UCSD-AML1 (cell line): Measurements from ENCODE around the gene NDRG3.

Source experiments
- DNase-seq: peaks from one replicate; lab custom pipeline; 2025; ENCODE audit not compliant: unreplicated experiment; lab: John Stamatoyannopoulos, UW

NDRG3 gene

DNA sequence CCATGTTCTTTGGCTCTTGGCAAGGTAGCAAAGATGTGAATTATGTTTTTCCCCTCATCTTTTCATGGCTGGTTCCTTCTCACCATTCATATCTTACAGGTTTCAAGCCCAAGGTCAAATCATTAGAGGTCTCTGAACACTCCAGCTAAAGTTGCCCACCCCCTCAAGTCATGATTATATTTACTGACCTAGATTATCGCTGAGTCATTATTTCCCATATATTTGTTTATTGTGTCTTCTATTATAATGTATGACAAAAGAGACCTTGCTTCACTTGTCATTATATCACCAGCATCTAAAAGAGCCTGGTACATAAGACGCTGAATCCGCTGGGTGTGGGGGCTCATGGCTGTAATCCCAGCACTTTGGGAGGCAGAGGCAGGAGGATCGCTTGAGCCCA is 15.2 kb upstream of the NDRG3 start:
- no peak for DNase-seq

DNA sequence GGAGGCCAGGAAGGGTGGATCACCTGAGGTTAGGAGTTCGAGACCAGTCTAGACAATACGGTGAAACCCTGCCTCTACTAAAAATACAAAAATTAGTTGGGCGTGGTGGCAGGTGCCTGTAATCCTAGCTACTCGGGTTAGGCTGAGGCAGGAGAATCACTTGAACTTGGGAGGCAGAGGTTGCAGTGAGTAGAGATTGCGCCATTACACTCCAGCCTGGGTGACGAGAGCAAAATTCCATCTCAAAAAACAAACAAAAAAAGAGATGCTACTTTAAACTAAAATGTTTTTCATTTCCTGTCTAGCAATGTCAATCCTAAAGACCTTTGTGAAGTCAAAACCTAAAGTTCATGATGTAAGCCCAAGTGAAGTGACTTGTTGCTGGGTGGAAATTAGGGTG is 14.8 kb upstream of the NDRG3 start:
- no peak for DNase-seq

DNA sequence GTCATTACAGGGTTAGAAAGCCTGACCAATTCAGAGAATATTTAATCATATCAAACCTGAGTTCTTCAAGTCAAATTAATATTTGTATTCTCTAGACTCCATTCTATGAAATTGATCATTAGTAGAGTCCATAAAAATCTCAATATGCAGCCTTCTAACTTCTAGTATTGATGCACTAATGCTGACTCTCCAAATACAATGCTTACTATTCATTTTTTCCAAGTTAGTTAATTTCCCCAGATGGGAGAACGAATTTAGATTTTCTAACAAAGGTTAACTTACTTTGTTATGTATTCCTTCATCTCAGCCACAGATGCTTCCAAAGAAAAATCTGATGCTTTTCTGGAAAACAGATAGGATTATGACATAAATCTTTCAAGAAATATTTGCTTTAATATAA is 12.4 kb upstream of the NDRG3 start:
- DNase-seq: no peak

DNA sequence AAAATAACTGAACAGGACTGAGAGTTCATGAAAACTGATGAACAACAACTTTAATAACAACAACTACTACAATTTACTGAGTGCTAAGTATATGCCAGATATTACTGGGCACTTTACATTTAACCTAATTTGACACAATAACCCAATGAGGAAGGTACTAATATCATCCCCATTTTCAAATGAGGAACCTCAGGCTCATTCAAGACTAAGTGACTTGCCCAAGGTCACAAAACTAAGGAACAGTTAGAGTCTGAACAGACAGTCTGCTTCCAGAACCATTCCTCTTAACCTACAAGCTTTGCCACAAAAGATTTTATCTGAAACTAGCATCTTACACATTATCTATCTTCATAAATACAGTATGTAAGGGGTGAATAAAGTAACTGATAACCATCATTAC is 10.6 kb upstream of the NDRG3 start:
- no peak for DNase-seq

DNA sequence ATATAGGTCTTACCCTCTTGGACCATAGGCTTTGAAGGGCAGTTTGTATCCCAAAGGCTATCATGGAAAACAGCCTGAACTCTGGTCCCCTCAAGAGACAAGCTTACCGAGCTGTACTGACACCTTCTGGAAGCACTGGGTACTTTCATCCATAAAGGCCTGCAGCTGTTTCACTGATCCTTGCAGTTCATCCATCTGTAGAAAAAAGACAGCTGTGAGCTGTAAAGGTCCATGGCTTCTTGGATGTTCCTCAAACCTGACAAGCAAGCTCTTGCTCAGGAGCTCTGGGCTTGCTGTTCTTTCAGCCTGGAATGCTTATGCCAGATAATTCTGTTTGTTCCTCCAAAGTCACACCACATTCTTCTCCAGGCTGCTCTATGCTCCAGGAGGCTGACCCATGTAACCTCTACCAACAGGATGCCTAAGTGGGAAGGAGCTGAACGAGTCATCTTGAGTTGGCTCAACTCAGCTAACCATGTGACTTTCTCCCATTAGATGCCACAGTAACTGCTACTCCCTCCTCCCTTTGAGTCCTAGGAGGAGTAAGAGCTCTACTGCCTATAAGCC is 8.8 kb upstream of the NDRG3 start:
- DNase-seq: peak; percentile 40

GRCh38 chr20:36752582-36752981 is 6.7 kb upstream of the NDRG3 start:
- no peak for DNase-seq

DNA sequence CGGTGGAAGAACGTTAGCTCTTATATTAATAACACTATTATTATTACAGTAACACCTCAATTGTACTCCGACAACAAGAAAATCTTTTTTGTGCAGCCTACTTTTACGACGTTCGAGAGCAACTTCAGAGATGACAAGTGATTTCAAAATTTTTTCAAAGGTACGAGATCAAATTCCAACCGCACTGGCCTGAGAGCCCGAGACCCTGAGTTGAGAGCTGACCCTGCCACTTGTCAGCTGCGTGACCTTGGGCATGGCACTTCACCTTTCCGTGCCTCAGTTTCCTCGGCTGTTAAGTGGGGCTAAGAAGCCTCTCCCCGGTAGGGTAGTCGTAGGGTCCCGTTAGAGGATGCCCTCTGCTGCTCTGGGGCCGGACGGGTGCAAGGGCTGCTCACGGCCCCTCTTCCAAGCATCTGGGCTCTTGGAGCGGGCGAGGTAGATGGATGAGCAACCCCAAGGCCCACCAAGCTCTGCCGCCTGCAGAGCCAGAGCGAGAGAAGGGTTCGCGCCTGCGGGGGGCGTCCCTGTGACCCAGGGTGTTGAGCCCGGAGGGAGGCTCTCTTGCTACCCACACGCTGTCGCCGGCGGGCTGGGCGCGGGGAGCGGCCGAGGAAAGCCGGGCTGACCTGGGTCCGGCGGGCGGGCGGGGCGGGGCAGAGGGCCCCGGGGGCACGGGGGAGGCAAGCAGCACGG is 510 bp downstream of the NDRG3 start:
- peak; percentile 52 for DNase-seq

- DNase-seq: peak; percentile 20
These were observed 1.1 kb downstream of the NDRG3 start for GRCh38 chr20:36744764-36745191.

DNA sequence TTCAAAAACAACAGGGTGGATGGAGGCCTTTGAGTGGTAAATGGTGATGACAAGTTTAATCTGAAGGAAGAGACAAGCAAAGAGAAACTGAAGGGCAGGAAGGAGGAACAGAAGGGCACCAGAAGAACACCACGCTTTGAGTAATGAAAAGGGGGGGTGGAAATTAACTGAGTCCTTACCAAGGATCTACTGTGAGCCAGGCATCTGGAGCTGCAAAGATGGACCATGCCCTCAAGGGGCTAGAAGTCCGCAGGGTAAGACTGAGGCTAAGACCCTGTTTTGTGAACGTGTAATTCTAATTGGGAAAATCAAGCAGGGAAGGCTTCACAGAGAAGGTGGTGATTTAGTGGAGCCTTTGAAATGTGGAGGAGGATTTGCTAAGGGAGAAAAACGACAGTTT is 1.6 kb downstream of the NDRG3 start:
- no peak for DNase-seq

DNA sequence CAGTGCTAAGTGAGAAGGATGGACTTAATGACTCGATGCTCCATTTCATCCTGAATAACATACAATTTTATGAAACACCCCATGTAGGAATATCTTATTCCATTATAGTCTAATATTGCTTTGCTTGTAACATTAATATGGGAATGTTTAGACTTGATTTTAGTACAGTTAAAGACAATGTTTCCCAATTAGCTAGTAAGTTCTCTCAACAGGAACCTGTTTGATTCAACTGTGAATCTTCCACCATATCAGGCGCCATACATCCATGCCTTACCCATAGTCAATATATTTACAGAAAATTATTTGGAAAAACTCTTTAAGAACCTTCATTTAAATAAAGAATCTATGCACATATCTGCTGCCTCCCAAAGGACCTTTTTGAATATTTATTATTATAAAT is 3.3 kb downstream of the NDRG3 start:
- DNase-seq: no peak

- no peak for DNase-seq
These were observed 4.8 kb downstream of the NDRG3 start for GRCh38 chr20:36741072-36741471.

DNA sequence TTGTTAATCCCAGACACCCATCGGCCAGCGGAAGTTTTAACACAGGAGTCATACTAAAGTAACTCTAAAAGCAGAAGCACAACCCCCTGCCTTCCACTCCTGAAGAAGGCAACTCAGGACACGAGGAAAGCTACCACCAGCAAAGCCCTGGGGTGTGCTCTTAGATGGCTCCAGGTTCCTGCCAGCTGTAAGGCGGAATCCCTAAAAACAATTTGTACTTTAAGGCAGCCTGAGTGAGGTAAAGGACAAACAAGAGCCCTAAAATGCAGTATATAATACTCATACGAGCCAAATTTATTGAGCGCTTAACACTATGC is 8.7 kb downstream of the NDRG3 start:
- DNase-seq: no peak

GRCh38 chr20:36736451-36737182 is 9.3 kb downstream of the NDRG3 start:
- no peak for DNase-seq

DNA sequence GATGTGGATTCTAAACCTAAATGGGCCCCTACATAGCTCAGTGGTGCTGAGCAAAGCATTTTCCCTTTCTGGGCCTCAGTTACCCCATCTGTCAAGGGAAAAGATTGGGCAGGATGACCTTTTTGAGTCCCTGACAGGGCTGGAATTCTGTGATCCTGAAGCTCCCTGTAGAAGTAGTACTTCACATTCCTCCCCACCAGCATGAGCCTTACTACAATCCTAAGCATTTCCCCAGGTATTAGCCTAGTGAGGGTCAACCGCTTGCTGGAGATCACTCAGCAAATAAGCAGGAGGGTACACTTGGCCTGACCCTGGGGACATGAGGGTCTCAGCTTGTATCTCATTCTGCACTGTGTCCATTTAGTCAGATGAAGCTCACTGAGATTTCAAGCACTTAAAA is 13.4 kb downstream of the NDRG3 start:
- DNase-seq: no peak

GRCh38 chr20:36728986-36729385 is 16.9 kb downstream of the NDRG3 start:
- no peak for DNase-seq

DNA sequence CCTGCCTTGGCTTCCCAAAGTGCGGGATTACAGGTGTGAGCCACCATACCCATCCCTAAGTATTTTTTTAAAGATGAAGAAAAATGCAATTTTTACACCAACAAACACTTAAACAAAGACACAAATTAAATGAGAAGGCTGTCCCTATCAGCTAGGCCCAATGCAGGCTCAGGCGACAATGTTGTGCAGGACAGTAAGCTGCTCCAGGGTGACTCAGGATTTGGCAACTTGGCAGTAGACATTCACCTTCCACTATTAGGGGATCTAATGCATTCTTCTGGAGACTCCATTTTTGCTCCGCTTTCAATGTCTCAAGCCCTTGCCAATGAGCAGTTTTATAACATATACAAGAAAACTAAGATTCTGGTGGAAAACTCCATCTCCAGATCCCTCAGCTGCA is 19.7 kb downstream of the NDRG3 start:
- no peak for DNase-seq

DNA sequence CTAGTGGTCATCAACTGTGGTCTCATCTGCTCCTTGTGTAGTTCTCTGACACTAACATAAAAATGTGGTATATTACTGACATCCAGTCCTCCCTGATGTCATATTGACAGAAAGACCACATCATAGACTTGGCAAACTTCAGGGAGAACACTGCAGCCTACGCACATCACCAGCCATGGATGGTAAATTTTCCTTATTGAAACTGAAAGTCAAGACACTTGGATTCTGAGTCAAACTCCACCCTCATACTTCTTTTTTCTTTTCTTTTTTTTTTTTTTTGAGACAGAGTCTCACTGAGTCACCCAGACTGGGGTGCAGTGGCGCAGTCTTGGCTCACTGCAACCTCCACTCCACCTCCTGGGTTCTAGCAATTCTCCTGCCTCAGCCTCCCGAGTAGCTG is 25.4 kb downstream of the NDRG3 start:
- no peak for DNase-seq

GRCh38 chr20:36717657-36718056 is 28.2 kb downstream of the NDRG3 start:
- DNase-seq: peak; percentile 11

DNA sequence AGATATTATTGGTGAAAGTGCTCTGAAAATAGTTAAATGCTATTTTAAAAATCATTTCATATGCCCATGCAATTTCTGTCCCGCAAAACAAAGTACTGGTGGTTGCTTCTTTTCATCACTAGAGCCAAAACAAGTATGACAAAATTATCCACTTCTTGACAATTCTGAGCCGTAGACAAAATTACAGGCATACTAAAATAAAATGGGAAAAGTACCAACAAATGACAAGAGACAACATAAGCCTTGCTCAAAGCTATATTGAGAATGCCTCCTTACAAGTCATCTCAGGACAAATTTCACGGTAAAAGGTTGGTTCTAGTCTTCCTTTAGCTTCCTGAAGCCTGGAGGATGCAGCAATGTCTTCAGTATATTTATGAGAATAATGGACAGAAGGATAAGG is 28.9 kb downstream of the NDRG3 start:
- DNase-seq: no peak

- DNase-seq: no peak
These were observed 33.1 kb downstream of the NDRG3 start for GRCh38 chr20:36712775-36713174.

DNA sequence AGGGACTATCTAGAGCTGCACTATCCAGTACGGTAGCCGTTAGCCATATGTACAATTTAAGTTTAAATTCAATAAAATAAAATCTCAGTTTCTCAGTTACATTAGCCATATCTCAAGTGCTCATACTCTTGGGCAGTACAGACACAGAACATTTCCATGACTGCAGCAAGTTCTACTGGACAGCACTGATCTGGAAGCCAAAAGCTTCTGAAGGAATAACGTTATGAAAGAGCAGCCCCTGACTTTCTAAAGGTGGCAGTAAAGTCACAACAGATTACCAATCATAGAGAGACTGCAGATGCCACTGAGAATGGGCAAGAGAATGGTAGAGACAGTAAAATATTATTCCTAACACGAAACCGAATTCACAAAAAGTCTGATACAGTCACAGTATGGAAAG is 36.8 kb downstream of the NDRG3 start:
- DNase-seq: no peak

- no peak for DNase-seq
These were observed 42.4 kb downstream of the NDRG3 start for GRCh38 chr20:36703530-36703929.

- no peak for DNase-seq
These were observed 45.5 kb downstream of the NDRG3 start for GRCh38 chr20:36700438-36700837.
